NCI-H2171 (cell line): Measurements from ENCODE around the gene CASP2.
"Not testable (repeated sequence)": the region's sequence is repeated elsewhere in the genome, so short reads cannot be mapped to it uniquely, and the experiment has no call there.

ENCODE experiments used
- DNase-seq: peaks from one replicate; lab custom pipeline; 2025; lab: John Stamatoyannopoulos, UW

CASP2 gene

GRCh38 chr7:143264196-143264568 is 24.0 kb upstream of the CASP2 start:
- DNase-seq: not testable (repeated sequence)

- DNase-seq: no peak
Observed at GRCh38 chr7:143265017-143265693, 23.0 kb upstream of the CASP2 start.

- no peak for DNase-seq
Observed at GRCh38 chr7:143269251-143269650, 18.9 kb upstream of the CASP2 start.

- no peak for DNase-seq
Observed at GRCh38 chr7:143271240-143271639, 16.9 kb upstream of the CASP2 start.

GRCh38 chr7:143272871-143273270 is 15.3 kb upstream of the CASP2 start:
- no peak for DNase-seq

GRCh38 chr7:143279186-143280098 is 8.7 kb upstream of the CASP2 start:
- DNase-seq: no peak

GRCh38 chr7:143280160-143280559 is 8.0 kb upstream of the CASP2 start:
- no peak for DNase-seq

GRCh38 chr7:143280566-143280965 is 7.6 kb upstream of the CASP2 start:
- DNase-seq: no peak

GRCh38 chr7:143281529-143281928 is 6.6 kb upstream of the CASP2 start:
- DNase-seq: no peak

GRCh38 chr7:143282124-143282523 is 6.0 kb upstream of the CASP2 start:
- DNase-seq: no peak

GRCh38 chr7:143283381-143283780 is 4.8 kb upstream of the CASP2 start:
- no peak for DNase-seq

- DNase-seq: no peak
Observed at GRCh38 chr7:143284591-143285469, 3.3 kb upstream of the CASP2 start, which contains the start of gene TMEM139. TSS of gene TMEM139 (plus strand) at chr7:143284958. CDS start at chr7:143285958, 1,000 bp downstream.

- no peak for DNase-seq
Observed at GRCh38 chr7:143285470-143285778, 2.7 kb upstream of the CASP2 start.

GRCh38 chr7:143285806-143286521 is 2.2 kb upstream of the CASP2 start:
- no peak for DNase-seq

GRCh38 chr7:143286522-143286890 is 1.6 kb upstream of the CASP2 start:
- no peak for DNase-seq

- no peak for DNase-seq
Observed at GRCh38 chr7:143287339-143287934, 714 bp upstream of the CASP2 start.

- no peak for DNase-seq
Observed at GRCh38 chr7:143288836-143289235, 685 bp downstream of the CASP2 start.

- DNase-seq: no peak
Observed at GRCh38 chr7:143289421-143289820, 1.3 kb downstream of the CASP2 start.

GRCh38 chr7:143289888-143290287 is 1.7 kb downstream of the CASP2 start:
- DNase-seq: not testable (repeated sequence)

- DNase-seq: no peak
Observed at GRCh38 chr7:143290293-143290692, 2.1 kb downstream of the CASP2 start.

GRCh38 chr7:143292876-143293275 is 4.7 kb downstream of the CASP2 start:
- no peak for DNase-seq
